Ecto neural progenitor cell (in vitro differentiated cells): ENCODE measurements around the gene RASGEF1C.
"Not testable (repeated sequence)": the region's sequence is repeated elsewhere in the genome, so short reads cannot be mapped to it uniquely, and the experiment has no call there.

Experiments used
- DNase-seq: peaks from one replicate; pipeline ENCODE4 v3.0.0-alpha.2; 2018; ENCODE audit warnings: low spot score

The RASGEF1C gene

GRCh38 chr5:180099733-180100611 is 109.0 kb downstream of the RASGEF1C start:
- DNase-seq = peak; percentile 34

GRCh38 chr5:180098991-180099732 is 109.8 kb downstream of the RASGEF1C start:
- no peak for DNase-seq

GRCh38 chr5:180098526-180098925 is 110.5 kb downstream of the RASGEF1C start:
- no peak for DNase-seq

- no peak for DNase-seq
Measured at GRCh38 chr5:180097926-180098325, 111.1 kb downstream of the RASGEF1C start.

GRCh38 chr5:180097163-180097894 is 111.7 kb downstream of the RASGEF1C start:
- DNase-seq = no peak

GRCh38 chr5:180096616-180097015 is 112.4 kb downstream of the RASGEF1C start:
- DNase-seq = no peak

GRCh38 chr5:180095545-180095944 is 113.5 kb downstream of the RASGEF1C start:
- no peak for DNase-seq

GRCh38 chr5:180093651-180094382 is 115.2 kb downstream of the RASGEF1C start:
- DNase-seq = no peak

- DNase-seq = no peak
Measured at GRCh38 chr5:180093241-180093640, 115.8 kb downstream of the RASGEF1C start.

- peak; percentile 68 for DNase-seq
Measured at GRCh38 chr5:180090769-180091546, 118.1 kb downstream of the RASGEF1C start.

GRCh38 chr5:180090098-180090768 is 118.8 kb downstream of the RASGEF1C start:
- peak; percentile 90 for DNase-seq

GRCh38 chr5:180089628-180090027 is 119.4 kb downstream of the RASGEF1C start:
- DNase-seq = not testable (repeated sequence)

GRCh38 chr5:180088561-180088960 is 120.5 kb downstream of the RASGEF1C start:
- no peak for DNase-seq

- no peak for DNase-seq
Measured at GRCh38 chr5:180086816-180087399, 122.1 kb downstream of the RASGEF1C start.

- no peak for DNase-seq
Measured at GRCh38 chr5:180085837-180086236, 123.2 kb downstream of the RASGEF1C start.

- no peak for DNase-seq
Measured at GRCh38 chr5:180084638-180085561, 124.1 kb downstream of the RASGEF1C start.

- no peak for DNase-seq
Measured at GRCh38 chr5:180083529-180084060, 125.4 kb downstream of the RASGEF1C start.

GRCh38 chr5:180082633-180083420 is 126.2 kb downstream of the RASGEF1C start:
- DNase-seq = peak; percentile 81
